Osteoblast (primary cell): ENCODE measurements around the gene TPM1. TPM values are rescaled to one million over a fixed set of nuclear protein-coding genes. Genes with fewer than 3 reads are reported as not detected.
"Not testable (repeated sequence)": the region's sequence is repeated elsewhere in the genome, so short reads cannot be mapped to it uniquely, and the experiment has no call there.

Source experiments
- DNase-seq: peaks from one replicate; pipeline ENCODE4 v3.0.0; 2011; ENCODE audit warnings: low spot score, mixed read lengths; ENCODE audit not compliant: insufficient read length; ENCODE audit errors: missing footprints
- H2AFZ ChIP-seq: 2 replicates; pipeline ENCODE4 v1.6.0; 2011; ENCODE audit warnings: mild to moderate bottlenecking, low read length
- H3K27ac ChIP-seq: 2 replicates; pipeline ENCODE4 v1.5.1; 2011; ENCODE audit warnings: mild to moderate bottlenecking, low read depth, low read length, moderate library complexity
- H3K27me3 ChIP-seq: 2 replicates; pipeline ENCODE4 v1.6.0; 2012; ENCODE audit warnings: mild to moderate bottlenecking, control low read depth, inconsistent platforms, low read length, moderate library complexity; ENCODE audit not compliant: insufficient read depth
- H3K36me3 ChIP-seq: 2 replicates; pipeline ENCODE4 v1.5.1; 2011; ENCODE audit warnings: mild to moderate bottlenecking, low read length, control low read depth, moderate library complexity; ENCODE audit not compliant: insufficient read depth
- H3K4me1 ChIP-seq: 2 replicates; pipeline ENCODE4 v1.5.1; 2011; ENCODE audit warnings: mild to moderate bottlenecking, low read length, control low read depth, moderate library complexity; ENCODE audit not compliant: insufficient read depth
- H3K4me2 ChIP-seq: 2 replicates; pipeline ENCODE4 v1.6.0; 2011; ENCODE audit warnings: mild to moderate bottlenecking, low read length; ENCODE audit not compliant: insufficient read depth
- H3K4me3 ChIP-seq: fragments of 200-600 bp; sonication (generic); 3 replicates; pipeline ENCODE4 v1.5.1; 2012; ENCODE audit warnings: mild to moderate bottlenecking, low read length, inconsistent platforms; ENCODE audit not compliant: insufficient read depth
- H3K79me2 ChIP-seq: 2 replicates; pipeline ENCODE4 v1.6.0; 2012; ENCODE audit warnings: mild to moderate bottlenecking, low read length, control low read depth, inconsistent platforms; ENCODE audit not compliant: insufficient read depth
- H3K9me3 ChIP-seq: 2 replicates; pipeline ENCODE4 v1.5.1; 2011; ENCODE audit warnings: low read depth, low read length, control low read depth
- H4K20me1 ChIP-seq: 2 replicates; pipeline ENCODE4 v1.6.0; 2012; ENCODE audit warnings: mild to moderate bottlenecking, low read length, control low read depth; ENCODE audit not compliant: insufficient read depth
- CTCF ChIP-seq: IDR thresholded peaks from 2 replicates; pipeline ENCODE4 v1.5.1; 2011; ENCODE audit warnings: mild to moderate bottlenecking, low read depth, low read length, moderate library complexity; ENCODE audit errors: extremely low read depth
- total RNA-seq: library from RNA; depleted of rRNA; stranded (reverse); fragments of >200 nt; gene quantifications from 2 replicates; pipeline ENCODE4 v1.2.3, GENCODE V29; 2012

Gene TPM1
- total RNA-seq, 1 donor: 1,563 TPM

GRCh38 chr15:63103416-63103815 is 60.9 kb downstream of the TPM1 start:
- H4K20me1 ChIP-seq: no peaks in the 10 kb centered on the region
- no peaks in the 10 kb centered on the region for H3K36me3 ChIP-seq
- H3K9me3 ChIP-seq: no peaks in the 10 kb centered on the region
- peaks cover 24% of the 10 kb centered on the region for H3K4me1 ChIP-seq
- TF ChIP-seq CTCF: no peak
- no peak for DNase-seq
- H3K79me2 ChIP-seq: no peaks in the 10 kb centered on the region
- no peak overlapping the region for H3K27ac ChIP-seq
- no peak overlapping the region for H3K4me2 ChIP-seq
- H2AFZ ChIP-seq: no peak overlapping the region
- H3K4me3 ChIP-seq: no peak overlapping the region
- H3K27me3 ChIP-seq: no peaks in the 10 kb centered on the region

GRCh38 chr15:63104727-63105126 is 62.2 kb downstream of the TPM1 start:
- DNase-seq: no peak
- Histone ChIP-seq H3K4me2 (peak overlapping the region; percentile 16), H3K9me3 (no peaks in the 10 kb centered on the region), H3K27me3 (no peaks in the 10 kb centered on the region), H3K36me3 (no peaks in the 10 kb centered on the region), H3K79me2 (no peaks in the 10 kb centered on the region), H4K20me1 (no peaks in the 10 kb centered on the region), H2AFZ (peak overlapping the region; percentile 48), H3K4me3 (no peak overlapping the region), H3K4me1 (peaks cover 30% of the 10 kb centered on the region), H3K27ac (peak overlapping the region; percentile 78)
- no peak for TF ChIP-seq CTCF

- not testable (repeated sequence) for H3K79me2 ChIP-seq, H3K27me3 ChIP-seq, H3K4me3 ChIP-seq, H4K20me1 ChIP-seq, H3K36me3 ChIP-seq, DNase-seq, H3K9me3 ChIP-seq
- H2AFZ ChIP-seq: peak overlapping the region; percentile 48
- H3K4me2 ChIP-seq: peak overlapping the region; percentile 16
- peaks cover 36% of the 10 kb centered on the region for H3K4me1 ChIP-seq
- H3K27ac ChIP-seq: peak overlapping the region; percentile 78
These were observed 62.8 kb downstream of the TPM1 start for GRCh38 chr15:63105354-63105753.

GRCh38 chr15:63107895-63108546 is 65.5 kb downstream of the TPM1 start:
- no peaks in the 10 kb centered on the region for H3K36me3 ChIP-seq
- H3K9me3 ChIP-seq: no peaks in the 10 kb centered on the region
- H4K20me1 ChIP-seq: no peaks in the 10 kb centered on the region
- peak overlapping the region; percentile 91 for H3K27ac ChIP-seq
- no peak overlapping the region for H3K4me3 ChIP-seq
- H3K4me1 ChIP-seq: peaks cover 49% of the 10 kb centered on the region
- H2AFZ ChIP-seq: no peak overlapping the region
- TF ChIP-seq CTCF: no peak
- H3K27me3 ChIP-seq: no peaks in the 10 kb centered on the region
- H3K4me2 ChIP-seq: no peak overlapping the region
- peak; percentile 96 for DNase-seq
- no peaks in the 10 kb centered on the region for H3K79me2 ChIP-seq
